Heart right ventricle (tissue), 16 donors: ENCODE data around the gene TMEM204. TPM values are rescaled to one million over a fixed set of nuclear protein-coding genes. Genes with fewer than 3 reads are reported as not detected.

ENCODE experiments used
- ATAC-seq, 8 donors: fragments of 200-7000 bp; cut with Tn5 transposase; one replicate each; pipeline ENCODE4 v1.9.1; 2020; ENCODE audit warnings: mild to moderate bottlenecking in 8 of 8, moderate library complexity in 8 of 8, moderate number of reproducible peaks in 1 of 8
- DNase-seq, 2 donors: peaks; one replicate each; pipeline ENCODE4 v3.0.0-alpha.2; 2020
- H3K27ac ChIP-seq, 10 donors: fragments of 200-600 bp; sonication (generic) in 2 of 10; one replicate each; pipeline versions ENCODE4 v1.5.0 to v1.8.0; 2020 to 2022; ENCODE audit warnings: mild to moderate bottlenecking in 3 of 10
- H3K27me3 ChIP-seq, 7 donors: fragments of 200-600 bp; one replicate each; pipeline ENCODE4 v1.8.0; 2021 to 2022; ENCODE audit warnings: mild to moderate bottlenecking in 2 of 7
- H3K36me3 ChIP-seq, 9 donors: fragments of 200-600 bp; sonication (generic) in 1 of 9; one replicate each; pipeline versions ENCODE4 v1.5.0 to v1.8.0; 2020 to 2022; ENCODE audit warnings: mild to moderate bottlenecking in 2 of 9
- H3K4me1 ChIP-seq, 9 donors: fragments of 200-600 bp; sonication (generic) in 1 of 9; one replicate each; pipeline versions ENCODE4 v1.5.0 to v1.8.0; 2020 to 2022; ENCODE audit warnings: mild to moderate bottlenecking in 4 of 9
- H3K4me3 ChIP-seq, 10 donors: fragments of 200-600 bp; sonication (generic) in 2 of 10; one replicate each; pipeline versions ENCODE4 v1.5.0 to v1.8.0; 2020 to 2022; ENCODE audit warnings: mild to moderate bottlenecking in 7 of 10, moderate library complexity in 2 of 10
- H3K9me3 ChIP-seq, 11 donors: fragments of 200-600 bp in 10 of 11; sonication (generic) in 2 of 11; one replicate each; pipeline versions ENCODE4 v1.5.0 to v1.8.0; 2013 to 2022; ENCODE audit warnings: mild to moderate bottlenecking in 2 of 11, control low read depth in 1 of 11, moderate library complexity in 1 of 11
- WGBS, 2 donors: extraction: QIAGEN DNeasy Blood & Tissue Kit; methylation state at CpG; one replicate each; pipeline ENCODE4 v1.1.7; 2013; ENCODE audit warnings: inconsistent platforms in 1 of 2; 5-methylcytosine and 5-hydroxymethylcytosine counted together
- intact Hi-C, 10 donors: fragments of 100-400 bp; cut with DNase I; formaldehyde crosslinking; loops; one replicate each; pipeline versions ENCODE4 v1.11.1 to v1.14.2; 2022
- polyA plus RNA-seq, 2 donors: library from polyadenylated mRNA; stranded (reverse); fragments of 200-250 nt; gene quantifications; one replicate each; pipeline ENCODE4 v1.2.3, GENCODE V29; 2013
- total RNA-seq, 10 donors: library from RNA; stranded (reverse); fragmentation: NEBNext Ultra II Directional in 3 of 10; extraction: Animal tissue kit (Norgen Biotek cat#: 25700) in 3 of 10; gene quantifications; one replicate each; pipeline versions ENCODE4 v1.2.1 to v1.2.4, GENCODE V29; 2021 to 2023
- TF ChIP-seq, protein P1 (sequence below), 9 donors: fragments of 200-600 bp; sonication (generic) in 2 of 9; IDR thresholded peaks; one replicate each; pipeline versions ENCODE4 v1.5.0 to v1.8.0; 2021 to 2022; ENCODE audit warnings: antibody characterized with exemption in 9 of 9, mild to moderate bottlenecking in 5 of 9, moderate library complexity in 1 of 9
- donor health status: Arrhythmogenic right ventricular cardiomyopathy.
- donor health status: ischemic (EF 13 %, LVEDD 7.1; RV severe dilation, severe dysfunction).
- donor health status: healthy with polysubstance abuse.
- donor health status: DM: no; HTN: yes; CAD: no.
- donor health status: DM: no; HTN: no; CAD: no.
- donor health status: ischemic (EF 25% LVEDD 6.9; RV normal size, moderate dysfunction).
- donor health status: ischemic (EF 25% LVEDD 5.7; RV mildly dilated, moderate dysfunction).
- donor health status: healthy.
- donor health status: DM: yes; HTN: yes; CAD: no.
- donor health status: Ischemic cardiomyopathy.
- donor health status: ischemic (EF 35%, LVEDD 5.7; RV mildly dilated, moderate dysfunction).
- donor health status: nonischemic (EF 11% LVEDD 7.7; RV severe dilation, severe dysfunction).
- donor health status: DM: yes; HTN: yes; CAD: no.
- donor health status: PGD.
- donor health status: ischemic (EF 29% LVEDD 5.4; RV normal size, mild dysfunction).
- donor health status: nonischemic (EF 23%, LVEDD 6.1; RV moderate dilation, normal function).

TMEM204 gene
- total and polyA plus RNA-seq, 12 donors: 10.7 to 49.9 (median 19.8) TPM

DNA sequence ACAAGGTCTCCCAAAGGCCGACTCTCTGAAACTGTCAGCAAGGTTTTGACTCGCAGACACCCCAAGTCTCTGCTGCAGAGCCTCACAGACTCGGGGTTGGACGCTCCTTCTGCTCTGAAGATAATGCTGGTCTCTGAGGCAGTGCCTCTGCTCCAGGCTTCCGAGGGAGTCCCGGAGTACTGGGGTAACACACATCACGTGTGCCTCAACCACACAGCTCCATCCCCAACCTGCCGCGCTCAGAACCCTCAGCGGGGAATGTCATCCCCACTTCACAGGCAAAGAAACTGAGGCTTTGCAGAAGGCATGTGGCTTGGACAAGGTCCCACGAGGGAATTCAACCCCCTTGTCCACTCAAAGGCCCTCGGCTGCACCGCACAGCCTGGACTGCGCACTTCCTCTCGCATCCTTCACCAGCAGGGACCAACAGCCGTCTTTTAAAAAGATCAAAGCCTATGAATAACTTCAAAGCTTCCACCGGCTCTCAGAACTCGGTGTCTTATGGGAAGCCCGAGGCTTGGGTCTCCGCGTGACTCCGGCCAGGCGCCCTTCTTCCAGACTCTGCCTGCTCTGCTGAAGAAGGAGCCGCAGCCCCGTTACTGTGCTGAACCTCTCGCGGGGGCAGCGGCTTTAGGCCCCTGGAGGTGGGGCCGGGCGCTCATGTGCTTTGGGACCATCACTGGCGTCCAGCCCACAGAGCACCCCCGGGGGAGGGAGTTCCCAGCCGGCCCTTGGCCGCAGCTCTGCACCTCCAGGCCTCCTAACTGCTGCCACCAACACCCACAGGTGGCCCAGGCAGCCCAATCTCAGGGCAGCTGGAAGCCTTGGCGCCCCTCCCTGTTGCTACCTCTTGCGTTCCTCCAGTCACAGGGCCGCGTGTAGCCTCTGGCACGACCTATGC, 2.2 kb downstream of the TMEM204 start:
- H3K27me3 ChIP-seq: peaks cover 0 to 30% (median 0%) of the 10 kb centered on the region in 7 donors
- DNase-seq (peak in 1 of 2 donors; percentile 40), ATAC-seq (no peak)
- H3K36me3 ChIP-seq: peaks cover 0 to 56% (median 18%) of the 10 kb centered on the region in 9 donors
- peak overlapping the region; percentile 87 to 99 (median 95) for H3K27ac ChIP-seq
- no peaks in the 10 kb centered on the region for H3K9me3 ChIP-seq
- intact Hi-C loops: no loop called here
- TF ChIP-seq, protein P1, sequence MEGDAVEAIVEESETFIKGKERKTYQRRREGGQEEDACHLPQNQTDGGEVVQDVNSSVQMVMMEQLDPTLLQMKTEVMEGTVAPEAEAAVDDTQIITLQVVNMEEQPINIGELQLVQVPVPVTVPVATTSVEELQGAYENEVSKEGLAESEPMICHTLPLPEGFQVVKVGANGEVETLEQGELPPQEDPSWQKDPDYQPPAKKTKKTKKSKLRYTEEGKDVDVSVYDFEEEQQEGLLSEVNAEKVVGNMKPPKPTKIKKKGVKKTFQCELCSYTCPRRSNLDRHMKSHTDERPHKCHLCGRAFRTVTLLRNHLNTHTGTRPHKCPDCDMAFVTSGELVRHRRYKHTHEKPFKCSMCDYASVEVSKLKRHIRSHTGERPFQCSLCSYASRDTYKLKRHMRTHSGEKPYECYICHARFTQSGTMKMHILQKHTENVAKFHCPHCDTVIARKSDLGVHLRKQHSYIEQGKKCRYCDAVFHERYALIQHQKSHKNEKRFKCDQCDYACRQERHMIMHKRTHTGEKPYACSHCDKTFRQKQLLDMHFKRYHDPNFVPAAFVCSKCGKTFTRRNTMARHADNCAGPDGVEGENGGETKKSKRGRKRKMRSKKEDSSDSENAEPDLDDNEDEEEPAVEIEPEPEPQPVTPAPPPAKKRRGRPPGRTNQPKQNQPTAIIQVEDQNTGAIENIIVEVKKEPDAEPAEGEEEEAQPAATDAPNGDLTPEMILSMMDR (IDR thresholded peaks at IDR 0.05): no peak
- 44 to 58% methylated on average over 39 of the region's 39 CpGs for WGBS, 2 donors
- H3K4me1 ChIP-seq: peaks cover 26 to 78% (median 75%) of the 10 kb centered on the region in 9 donors
- peak overlapping the region; percentile 71 to 94 (median 88) for H3K4me3 ChIP-seq

DNA sequence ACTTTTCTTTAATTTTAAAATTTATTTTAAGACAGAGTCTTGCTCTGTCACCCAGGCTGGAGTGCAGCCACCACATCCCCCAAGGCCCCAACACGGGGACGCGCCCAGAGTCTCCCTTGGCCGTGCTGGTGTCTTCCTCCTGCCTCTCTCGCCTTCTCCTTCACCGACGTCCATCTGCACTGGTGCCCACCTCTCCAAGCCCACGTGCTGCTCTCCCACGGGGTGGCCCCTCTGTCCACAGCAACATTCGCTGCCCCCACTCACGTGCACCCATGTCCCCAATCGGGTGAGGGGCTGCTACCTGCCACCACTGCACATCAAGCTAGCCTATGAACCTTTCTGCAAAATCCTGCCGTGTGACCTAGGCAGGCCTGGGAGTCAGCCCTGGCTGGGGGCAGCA, 3.1 kb downstream of the TMEM204 start:
- intact Hi-C loops: no loop called here
- DNase-seq (peak in 1 of 2 donors; percentile 17), ATAC-seq (no peak)
- Histone ChIP-seq H3K27ac (peak overlapping the region; percentile 87 to 99 (median 95)), H3K4me1 (peaks cover 29 to 78% (median 74%) of the 10 kb centered on the region in 9 donors), H3K27me3 (peaks cover 0 to 30% (median 0%) of the 10 kb centered on the region in 7 donors), H3K4me3 (peak overlapping the region; percentile 25 to 94 (median 88)), H3K36me3 (peaks cover 0 to 65% (median 24%) of the 10 kb centered on the region in 9 donors), H3K9me3 (no peaks in the 10 kb centered on the region)
- TF ChIP-seq, protein P1 (IDR thresholded peaks at IDR 0.05): no peak
- WGBS, 2 donors: 53 to 63% methylated on average over 13 of the region's 13 CpGs

DNA sequence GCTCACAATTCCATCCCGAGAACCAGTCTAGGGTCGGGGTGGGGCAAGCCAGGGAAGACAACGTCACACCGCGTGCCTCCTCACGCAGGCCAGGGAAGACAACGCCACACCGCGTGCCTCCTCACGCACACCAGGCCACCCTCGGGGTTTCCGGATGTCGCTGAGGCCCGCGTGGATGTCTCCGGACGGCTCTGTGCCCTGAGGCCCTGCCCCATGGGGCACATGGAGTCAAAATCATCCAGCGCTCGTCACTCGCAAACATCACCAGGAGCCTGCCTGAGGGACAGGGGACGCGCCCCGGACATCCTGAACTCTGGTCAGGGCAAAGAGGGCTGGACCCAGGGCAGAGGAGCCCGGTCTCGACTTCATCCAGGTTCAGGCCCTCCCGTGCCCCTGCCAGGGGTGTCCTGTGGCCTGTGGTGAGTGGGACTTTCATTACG, 3.7 kb downstream of the TMEM204 start:
- no peaks in the 10 kb centered on the region for H3K9me3 ChIP-seq
- peak overlapping the region; percentile 25 to 94 (median 88) for H3K4me3 ChIP-seq
- peak overlapping the region; percentile 87 to 99 (median 95) for H3K27ac ChIP-seq
- intact Hi-C loops: no loop called here
- TF ChIP-seq, protein P1 (IDR thresholded peaks at IDR 0.05): no peak
- no peak for ATAC-seq
- peaks cover 29 to 78% (median 74%) of the 10 kb centered on the region in 9 donors for H3K4me1 ChIP-seq
- peak in 1 of 2 donors; percentile 30 for DNase-seq
- H3K27me3 ChIP-seq: peaks cover 0 to 30% (median 0%) of the 10 kb centered on the region in 7 donors
- peaks cover 0 to 71% (median 25%) of the 10 kb centered on the region in 9 donors for H3K36me3 ChIP-seq
- 56 to 67% methylated on average over 27 of the region's 27 CpGs for WGBS, 2 donors

DNA sequence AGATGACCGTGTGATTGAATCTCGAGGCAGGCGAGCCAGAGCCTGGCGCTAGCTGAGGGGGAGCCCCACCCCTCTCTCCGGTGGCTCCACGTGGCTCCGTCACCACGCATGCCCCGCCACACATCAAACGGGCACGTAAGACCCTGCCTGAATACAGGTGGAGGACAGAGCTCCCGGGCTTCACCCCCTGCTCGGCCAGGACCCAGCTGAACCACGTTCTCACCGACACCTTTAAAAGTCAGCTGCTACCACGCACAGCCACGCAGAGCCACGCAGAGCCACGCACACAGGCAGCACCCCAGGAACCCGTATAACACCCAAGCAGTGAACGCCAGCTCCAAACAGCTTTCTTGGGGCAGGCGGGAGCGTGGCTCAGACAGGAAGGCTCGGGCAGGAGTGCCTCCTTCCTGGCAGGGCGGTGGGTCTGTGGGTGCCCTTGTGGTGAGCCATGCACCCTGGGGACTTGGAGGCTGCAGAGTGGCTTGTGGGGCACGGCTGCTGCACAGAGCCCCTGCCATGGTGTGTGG, 4.4 kb downstream of the TMEM204 start:
- 67 to 76% methylated on average over 26 of the region's 26 CpGs for WGBS, 2 donors
- Histone ChIP-seq H3K4me1 (peaks cover 33 to 78% (median 74%) of the 10 kb centered on the region in 9 donors), H3K36me3 (peaks cover 0 to 77% (median 31%) of the 10 kb centered on the region in 9 donors), H3K4me3 (peak overlapping the region in 9 of 10 donors; percentile 71 to 94 (median 90)), H3K9me3 (no peaks in the 10 kb centered on the region), H3K27me3 (peaks cover 0 to 30% (median 0%) of the 10 kb centered on the region in 7 donors), H3K27ac (peak overlapping the region; percentile 87 to 99 (median 95))
- ATAC-seq (no peak), DNase-seq (peak in 1 of 2 donors; percentile 11)
- intact Hi-C loops: no loop called here
- TF ChIP-seq, protein P1 (IDR thresholded peaks at IDR 0.05): no peak
